HCT116 (cell line): Measurements from ENCODE around the gene SAT1. TPM values are rescaled to one million over a fixed set of nuclear protein-coding genes. Genes with fewer than 3 reads are reported as not detected.

ENCODE experiments used
- ATAC-seq: fragments of 200-7000 bp; cut with Tn5 transposase; 2 replicates; pipeline ENCODE4 v1.9.1; 2020; ENCODE audit warnings: mild to moderate bottlenecking, moderate library complexity
- BruUV-seq: library from RNA; stranded (reverse); fragments of 400-500 nt; replicated peaks from 2 replicates; lab custom pipeline; 2021; lab: Mats Ljungman, UMichigan
- CTCF ChIA-PET: fragments of 300-600 bp; sonication (Branson Sonifier 250); formaldehyde crosslinking; loops from one replicate; lab custom pipeline; 2021; ENCODE audit warnings: antibody characterized with exemption; lab: Charles Lee
- POLR2A ChIA-PET: fragments of 300-600, 350-600 bp; sonication (Branson Sonifier 250); formaldehyde crosslinking; loops from one replicate; lab custom pipeline; 2021; ENCODE audit warnings: antibody characterized with exemption; lab: Charles Lee
- RAD21 ChIA-PET, 2 experiments: fragments of 300-600 bp; sonication (Branson Sonifier 250); formaldehyde crosslinking; loops; one replicate each; lab custom pipeline; 2023; ENCODE audit warnings: low total read pairs in 2 of 2; ENCODE audit not compliant: uncharacterized antibody in 2 of 2, unreplicated experiment in 2 of 2, low non-redundant PET in 1 of 2; lab: Charles Lee
- DNase-seq: peaks from one replicate; pipeline ENCODE4 v3.0.0-alpha.2; 2010; ENCODE audit warnings: low read depth, low spot score
- H2AFZ ChIP-seq: fragments of 200-600 bp; shearing (Covaris generic), sonication (generic); 2 replicates; pipeline ENCODE4 v1.6.1; 2017; ENCODE audit warnings: low read depth, mixed run types, mixed read lengths, antibody characterized with exemption, low read length; ENCODE audit not compliant: poor library complexity, severe bottlenecking
- H3K27ac ChIP-seq: 2 replicates; pipeline ENCODE4 v1.5.1; 2012; ENCODE audit warnings: low read depth, low read length
- H3K27me3 ChIP-seq: fragments of 200-600 bp; sonication (generic); 2 replicates; pipeline ENCODE4 v1.6.1; 2016; ENCODE audit warnings: mixed run types, low read length, mixed read lengths; ENCODE audit not compliant: insufficient read depth
- H3K36me3 ChIP-seq, 2 experiments: fragments of 200-500 bp in 1 of 2; fragments of 200-600 bp in 1 of 2; sonication (Bioruptor generic) in 1 of 2; sonication (generic) in 1 of 2; 2 replicates each; pipeline versions ENCODE4 v1.5.1 to v1.6.1; 2014 to 2016; ENCODE audit warnings: low read length in 2 of 2, inconsistent platforms in 1 of 2, mixed read lengths in 1 of 2, mixed run types in 1 of 2; ENCODE audit not compliant: insufficient read depth in 2 of 2, control insufficient read depth in 1 of 2
- H3K4me1 ChIP-seq, 2 experiments: fragments of 200-600 bp in 1 of 2; sonication (generic) in 1 of 2; 2 replicates each; pipeline versions ENCODE4 v1.5.1 to v1.6.1; 2012 to 2017; ENCODE audit warnings: low read length in 2 of 2, inconsistent platforms in 1 of 2, mild to moderate bottlenecking in 1 of 2, mixed read lengths in 1 of 2, mixed run types in 1 of 2, moderate library complexity in 1 of 2; ENCODE audit not compliant: insufficient read depth in 2 of 2, control insufficient read depth in 1 of 2
- H3K4me2 ChIP-seq: fragments of 200-600 bp; sonication (generic); 2 replicates; pipeline ENCODE4 v1.6.1; 2017; ENCODE audit warnings: mixed run types, low read length, mixed read lengths
- H3K4me3 ChIP-seq, 2 experiments: fragments of 200-600 bp in 1 of 2; sonication (generic) in 1 of 2; replicated peaks in 1 of 2; 2 replicates each; pipeline ENCODE4 v1.5.1; 2011 to 2016; ENCODE audit warnings: low read length in 2 of 2, control low read depth in 1 of 2, low read depth in 1 of 2, mild to moderate bottlenecking in 1 of 2, mixed read lengths in 1 of 2, mixed run types in 1 of 2
- H3K79me2 ChIP-seq: fragments of 200-600 bp; sonication (generic); 2 replicates; pipeline ENCODE4 v1.6.1; 2017; ENCODE audit warnings: mild to moderate bottlenecking, mixed run types, low read length, moderate library complexity, mixed read lengths; ENCODE audit not compliant: insufficient read depth
- H3K9ac ChIP-seq: fragments of 200-600 bp; sonication (generic); 2 replicates; pipeline ENCODE4 v1.6.1; 2016; ENCODE audit warnings: low read length, mixed read lengths
- H3K9me2 ChIP-seq: fragments of 200-600 bp; sonication (generic), shearing (Covaris generic); 2 replicates; pipeline ENCODE4 v1.6.1; 2017; ENCODE audit warnings: mixed run types, mild to moderate bottlenecking, moderate library complexity; ENCODE audit not compliant: insufficient read depth
- H3K9me3 ChIP-seq, 2 experiments: fragments of 200-500 bp in 1 of 2; fragments of 200-600 bp in 1 of 2; sonication (Bioruptor generic) in 1 of 2; sonication (generic) in 1 of 2; 2 replicates each; pipeline ENCODE4 v1.6.1; 2014 to 2017; ENCODE audit warnings: low read length in 2 of 2, mixed read lengths in 2 of 2, inconsistent platforms in 1 of 2, low read depth in 1 of 2, mild to moderate bottlenecking in 1 of 2, mixed run types in 1 of 2, moderate library complexity in 1 of 2; ENCODE audit not compliant: control insufficient read depth in 1 of 2, insufficient read depth in 1 of 2
- H4K20me1 ChIP-seq: fragments of 200-600 bp; sonication (generic), shearing (Covaris generic); 2 replicates; pipeline ENCODE4 v1.6.1; 2017; ENCODE audit warnings: mixed run types, mild to moderate bottlenecking, moderate library complexity; ENCODE audit not compliant: insufficient read depth
- ATF3 ChIP-seq: IDR thresholded peaks from 2 replicates; pipeline ENCODE4 v1.6.1; 2012
- CBX3 ChIP-seq: IDR thresholded peaks from 2 replicates; pipeline ENCODE4 v1.6.1; 2012; ENCODE audit warnings: low read depth
- CEBPB ChIP-seq: IDR thresholded peaks from 2 replicates; pipeline ENCODE4 v1.6.1; 2012; ENCODE audit warnings: low read depth
- CTCF ChIP-seq, 3 experiments: fragments of 200-600 bp in 1 of 3; sonication (generic) in 1 of 3; IDR thresholded peaks in 2 of 3; conservative IDR thresholded peaks in 1 of 3; 2 replicates each; pipeline ENCODE4 v1.5.1; 2012 to 2017; ENCODE audit warnings: low read depth in 2 of 3, low read length in 2 of 3, antibody characterized with exemption in 1 of 3, borderline replicate concordance in 1 of 3, control low read depth in 1 of 3, mild to moderate bottlenecking in 1 of 3, mixed read lengths in 1 of 3, mixed run types in 1 of 3, moderate library complexity in 1 of 3; ENCODE audit not compliant: insufficient read depth in 1 of 3
- EGR1 ChIP-seq: IDR thresholded peaks from 2 replicates; pipeline ENCODE4 v1.6.1; 2012; ENCODE audit warnings: low read depth
- EZH2 ChIP-seq: fragments of 200-600 bp; sonication (generic); IDR thresholded peaks from 2 replicates; pipeline ENCODE4 v1.6.1; 2017; ENCODE audit warnings: antibody characterized with exemption, mixed run types
- EZH2phosphoT487 ChIP-seq: fragments of 200-600 bp; IDR thresholded peaks from 2 replicates; pipeline ENCODE4 v1.6.1; 2018; ENCODE audit warnings: antibody characterized with exemption, borderline replicate concordance
- FOSL1 ChIP-seq: IDR thresholded peaks from 2 replicates; pipeline ENCODE4 v1.6.1; 2012; ENCODE audit warnings: low read depth
- JUND ChIP-seq: IDR thresholded peaks from 2 replicates; pipeline ENCODE4 v1.6.1; 2012
- MAX ChIP-seq: IDR thresholded peaks from 2 replicates; pipeline ENCODE4 v1.6.1; 2012
- POLR2A ChIP-seq: IDR thresholded peaks from 2 replicates; pipeline ENCODE4 v1.7.0; 2011; ENCODE audit warnings: borderline replicate concordance; ENCODE audit not compliant: insufficient read depth, insufficient read length; ENCODE audit errors: extremely low read depth
- POLR2AphosphoS5 ChIP-seq: IDR thresholded peaks from 2 replicates; pipeline ENCODE4 v1.6.1; 2011; ENCODE audit warnings: mild to moderate bottlenecking, low read depth, low read length, moderate library complexity
- REST ChIP-seq: IDR thresholded peaks from 2 replicates; pipeline ENCODE4 v1.6.1; 2012; ENCODE audit warnings: low read depth
- SRF ChIP-seq: IDR thresholded peaks from 2 replicates; pipeline ENCODE4 v1.6.1; 2012; ENCODE audit warnings: low read depth
- TCF7L2 ChIP-seq: IDR thresholded peaks from 2 replicates; pipeline ENCODE4 v1.7.0; 2011; ENCODE audit warnings: borderline replicate concordance, inconsistent platforms; ENCODE audit not compliant: insufficient read depth, insufficient read length; ENCODE audit errors: extremely low read depth
- ZBTB33 ChIP-seq: IDR thresholded peaks from 2 replicates; pipeline ENCODE4 v1.6.1; 2011; ENCODE audit warnings: mild to moderate bottlenecking, low read length, moderate library complexity; ENCODE audit not compliant: insufficient replicate concordance; ENCODE audit errors: extremely low read depth
- ZFX ChIP-seq: fragments of 450-650 bp; IDR thresholded peaks from 2 replicates; pipeline ENCODE4 v1.6.1; 2017
- ZNF274 ChIP-seq: fragments of 200-500 bp; sonication (Bioruptor generic); IDR thresholded peaks from 2 replicates; pipeline ENCODE4 v1.6.1; 2014; ENCODE audit warnings: mild to moderate bottlenecking, low read depth, low read length, inconsistent platforms
- intact Hi-C: fragments of 100-400 bp; cut with micrococcal nuclease; formaldehyde crosslinking; loops from 2 replicates; pipeline ENCODE4 v1.10.0; 2022
- total RNA-seq: library from RNA; stranded (reverse); gene quantifications from one replicate; pipeline ENCODE4 v1.2.1, GENCODE V29; 2021; ENCODE audit not compliant: unreplicated experiment

SAT1 gene
- total RNA-seq, 1 experiment from 2014 or later: 821 TPM

- POLR2A ChIA-PET: no interaction called here
- CTCF ChIA-PET: no interaction called here
- no TSS peak for BruUV-seq
These were observed 6.6 kb upstream of the SAT1 start for GRCh38 chrX:23776363-23776762.

More at GRCh38 chrX:23776363-23776762, 6.6 kb upstream of the SAT1 start:
- TF ChIP-seq ZFX: no peak
- TF ChIP-seq FOSL1: no peak
- no peak for TF ChIP-seq ATF3
- TF ChIP-seq EGR1: no peak
- no peak for TF ChIP-seq MAX
- no peak for TF ChIP-seq ZBTB33
- TF ChIP-seq REST: no peak
- TF ChIP-seq EZH2phosphoT487: no peak
- no peak for TF ChIP-seq POLR2A
- TF ChIP-seq JUND: no peak
- no peak for TF ChIP-seq EZH2
- TF ChIP-seq POLR2AphosphoS5: no peak
- no peak for TF ChIP-seq ZNF274
- TF ChIP-seq CEBPB: no peak
- TF ChIP-seq CBX3: no peak
- no peak for TF ChIP-seq TCF7L2
- no peak for TF ChIP-seq CTCF (IDR thresholded peaks at IDR 0.05 in 2 of 3, conservative IDR thresholded peaks at IDR 0.05 in 1 of 3; ENCODE audit: borderline replicate concordance in 1 of 3, insufficient read depth in 1 of 3, low read depth in 2 of 3, low read length in 2 of 3)
- no peak for TF ChIP-seq SRF
- Histone ChIP-seq H3K79me2 (no peaks in the 10 kb centered on the region), H2AFZ (no peak overlapping the region), H3K27me3 (no peaks in the 10 kb centered on the region), H3K36me3 (no peaks in the 10 kb centered on the region), H3K9me2 (no peaks in the 10 kb centered on the region), H4K20me1 (no peaks in the 10 kb centered on the region), H3K27ac (no peak overlapping the region), H3K4me1 (peaks cover 16 to 18% of the 10 kb centered on the region in 2 experiments), H3K9ac (no peak overlapping the region), H3K9me3 (no peaks in the 10 kb centered on the region), H3K4me2 (no peak overlapping the region), H3K4me3 (no peak overlapping the region)
- no peak for DNase-seq
- intact Hi-C loops: no loop called here
- RAD21 ChIA-PET: no interaction called here
- no peak for ATAC-seq
